ENCODE data around the gene PLXNA1. TPM values are rescaled to one million over a fixed set of nuclear protein-coding genes. Genes with fewer than 3 reads are reported as not detected.

The PLXNA1 gene
- total RNA-seq, 3 donors from 2014 or later = 11.8 to 19.3 (median 12.7) TPM

DNA sequence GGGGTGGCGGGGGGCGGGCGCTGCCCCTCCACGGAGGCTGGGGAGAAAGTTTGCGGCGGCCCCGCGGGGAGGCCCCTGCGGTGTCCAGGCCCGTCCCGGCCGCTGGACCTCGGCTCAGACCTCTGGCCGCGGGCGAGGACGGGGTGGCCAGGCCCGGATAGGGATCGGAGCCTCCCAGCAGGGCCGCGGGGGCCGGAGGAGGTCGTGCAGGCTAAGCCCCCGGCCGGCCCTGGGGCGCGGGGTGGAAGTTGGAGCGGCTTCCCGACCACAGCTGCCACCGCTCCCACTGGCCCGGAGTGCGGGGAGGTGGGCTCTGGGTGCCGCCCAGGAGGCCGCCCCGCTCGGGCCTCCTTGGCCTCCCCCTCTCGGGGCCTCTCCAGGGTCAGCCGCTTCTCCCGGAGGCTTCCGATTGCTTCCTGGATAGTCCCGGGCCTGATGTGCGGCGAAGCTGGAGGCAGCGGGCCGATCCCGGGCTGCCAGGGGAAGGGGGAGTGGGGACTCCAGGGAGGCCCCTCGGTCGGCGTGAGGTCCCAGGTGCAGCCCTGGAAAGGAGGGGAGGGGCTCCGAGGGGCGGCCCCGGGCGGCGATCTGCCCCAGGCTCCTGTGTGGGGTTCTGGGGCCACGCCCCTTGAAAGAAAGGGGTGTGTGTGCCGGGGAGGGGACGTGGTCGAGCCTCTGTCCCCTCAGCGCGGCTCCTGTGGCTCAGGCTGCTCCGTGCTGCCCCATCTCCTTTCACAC, 907 bp downstream of the PLXNA1 start:
- H3K36me3 ChIP-seq (ENCODE audit: low read depth) = no peaks in the 10 kb centered on the region
- peak; percentile 6 for ATAC-seq

DNA sequence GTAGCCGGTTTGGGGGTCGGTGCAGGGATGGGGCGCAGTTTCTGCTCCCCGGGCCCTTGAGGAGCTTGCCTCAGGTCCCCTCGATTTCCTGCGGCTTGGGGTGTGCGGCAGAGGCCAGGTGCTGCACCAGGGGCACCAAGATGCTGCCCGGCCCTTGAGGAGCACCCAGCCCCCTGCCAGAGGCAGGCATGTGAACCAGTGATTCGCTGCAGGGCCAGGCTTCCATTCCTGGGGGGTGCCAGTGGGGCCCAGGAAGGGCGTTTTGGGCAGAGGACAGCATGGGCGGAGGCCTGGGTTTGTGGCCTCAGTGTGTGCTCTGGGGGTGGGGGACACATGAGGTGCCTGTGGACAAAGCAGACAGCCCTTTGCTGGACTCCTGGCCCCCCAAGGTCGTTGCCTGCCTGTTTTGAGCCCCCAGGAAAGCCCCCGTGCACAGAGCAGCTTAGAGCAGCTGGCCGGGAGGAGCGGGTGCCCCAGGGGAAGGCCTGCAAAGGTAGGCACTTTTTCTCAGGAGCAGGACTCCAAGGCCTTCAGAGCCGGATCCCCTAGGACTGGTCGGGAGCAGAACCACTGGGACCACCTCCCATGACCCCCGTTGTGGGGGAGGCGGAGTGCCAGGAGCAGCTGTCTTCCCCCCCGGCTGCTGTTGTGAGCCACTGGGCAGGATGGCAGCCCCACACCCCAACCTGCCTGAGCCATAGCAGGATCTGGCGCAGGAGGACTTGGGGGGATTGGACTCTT, 1.6 kb downstream of the PLXNA1 start:
- Histone ChIP-seq H3K9me3 (no peaks in the 10 kb centered on the region), H3K4me3 (no peak overlapping the region), H3K36me3 (ENCODE audit: low read depth) (no peaks in the 10 kb centered on the region), H3K4me1 (ENCODE audit: low read depth) (peaks cover 7% of the 10 kb centered on the region)
- DNase-seq (no peak), ATAC-seq (no peak)
- TF ChIP-seq, protein P1, sequence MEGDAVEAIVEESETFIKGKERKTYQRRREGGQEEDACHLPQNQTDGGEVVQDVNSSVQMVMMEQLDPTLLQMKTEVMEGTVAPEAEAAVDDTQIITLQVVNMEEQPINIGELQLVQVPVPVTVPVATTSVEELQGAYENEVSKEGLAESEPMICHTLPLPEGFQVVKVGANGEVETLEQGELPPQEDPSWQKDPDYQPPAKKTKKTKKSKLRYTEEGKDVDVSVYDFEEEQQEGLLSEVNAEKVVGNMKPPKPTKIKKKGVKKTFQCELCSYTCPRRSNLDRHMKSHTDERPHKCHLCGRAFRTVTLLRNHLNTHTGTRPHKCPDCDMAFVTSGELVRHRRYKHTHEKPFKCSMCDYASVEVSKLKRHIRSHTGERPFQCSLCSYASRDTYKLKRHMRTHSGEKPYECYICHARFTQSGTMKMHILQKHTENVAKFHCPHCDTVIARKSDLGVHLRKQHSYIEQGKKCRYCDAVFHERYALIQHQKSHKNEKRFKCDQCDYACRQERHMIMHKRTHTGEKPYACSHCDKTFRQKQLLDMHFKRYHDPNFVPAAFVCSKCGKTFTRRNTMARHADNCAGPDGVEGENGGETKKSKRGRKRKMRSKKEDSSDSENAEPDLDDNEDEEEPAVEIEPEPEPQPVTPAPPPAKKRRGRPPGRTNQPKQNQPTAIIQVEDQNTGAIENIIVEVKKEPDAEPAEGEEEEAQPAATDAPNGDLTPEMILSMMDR (IDR thresholded peaks at IDR 0.05) = no peak
- intact Hi-C loops (cut with DNase I, micrococcal nuclease) = no loop called here

More for the DNA sequence above, 907 bp downstream of the PLXNA1 start:
- DNase-seq = peak in 1 of 3 donors; percentile 60
- peaks cover 7% of the 10 kb centered on the region for H3K4me1 ChIP-seq (ENCODE audit: low read depth)
- H3K9me3 ChIP-seq = no peaks in the 10 kb centered on the region
- peak overlapping the region; percentile 34 for H3K4me3 ChIP-seq
- TF ChIP-seq, protein P1 (IDR thresholded peaks at IDR 0.05) = no peak
- intact Hi-C loops (cut with DNase I, micrococcal nuclease) = no loop called here

DNA sequence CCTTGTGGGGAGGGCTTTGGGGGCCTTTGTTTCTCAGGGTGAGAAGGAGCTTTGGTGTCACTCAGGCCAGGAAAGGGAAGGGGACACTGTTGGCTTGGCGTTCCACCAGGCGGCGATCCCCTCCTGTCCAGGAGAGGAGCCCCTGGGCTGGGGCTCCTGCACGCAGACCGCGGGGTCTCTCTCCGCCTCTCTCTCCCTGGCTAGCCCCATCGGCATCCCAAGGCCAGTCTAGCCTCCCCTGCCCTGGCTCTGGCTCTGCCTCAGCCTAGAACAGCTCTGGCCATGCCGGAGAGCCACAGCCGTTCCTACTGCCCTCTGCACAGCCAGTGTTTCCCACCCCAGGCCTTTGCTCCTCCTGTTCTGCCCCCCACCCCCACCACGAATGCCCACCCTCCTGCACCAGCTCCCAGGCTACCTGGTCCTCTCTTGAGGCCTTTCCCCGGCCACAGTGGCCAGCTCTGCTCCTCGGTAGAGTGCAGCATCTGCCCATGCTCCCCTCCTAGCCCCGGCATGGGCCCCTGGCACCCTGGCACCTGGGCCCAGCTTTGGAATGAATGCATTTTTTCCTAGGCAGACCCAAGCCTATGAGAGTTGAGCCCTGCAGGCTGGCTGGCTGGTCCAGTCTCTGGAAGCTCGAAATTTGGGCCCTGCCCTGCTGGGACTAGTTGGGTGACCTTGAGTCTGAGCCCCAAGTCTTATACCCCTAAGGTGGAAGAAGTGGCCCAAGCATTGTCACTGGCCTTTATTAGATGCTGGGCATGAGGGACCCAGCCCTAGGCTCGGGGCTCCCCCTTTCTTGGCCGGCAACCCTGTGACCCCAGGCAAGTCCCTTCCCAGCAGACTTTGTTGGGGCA, 2.4 kb downstream of the PLXNA1 start:
- intact Hi-C loops (cut with DNase I, micrococcal nuclease) = no loop called here
- H3K4me3 ChIP-seq = no peak overlapping the region
- H3K9me3 ChIP-seq = no peaks in the 10 kb centered on the region
- DNase-seq (no peak), ATAC-seq (no peak)
- TF ChIP-seq, protein P1 (IDR thresholded peaks at IDR 0.05) = no peak
- H3K36me3 ChIP-seq (ENCODE audit: low read depth) = no peaks in the 10 kb centered on the region
- peaks cover 7% of the 10 kb centered on the region for H3K4me1 ChIP-seq (ENCODE audit: low read depth)

DNA sequence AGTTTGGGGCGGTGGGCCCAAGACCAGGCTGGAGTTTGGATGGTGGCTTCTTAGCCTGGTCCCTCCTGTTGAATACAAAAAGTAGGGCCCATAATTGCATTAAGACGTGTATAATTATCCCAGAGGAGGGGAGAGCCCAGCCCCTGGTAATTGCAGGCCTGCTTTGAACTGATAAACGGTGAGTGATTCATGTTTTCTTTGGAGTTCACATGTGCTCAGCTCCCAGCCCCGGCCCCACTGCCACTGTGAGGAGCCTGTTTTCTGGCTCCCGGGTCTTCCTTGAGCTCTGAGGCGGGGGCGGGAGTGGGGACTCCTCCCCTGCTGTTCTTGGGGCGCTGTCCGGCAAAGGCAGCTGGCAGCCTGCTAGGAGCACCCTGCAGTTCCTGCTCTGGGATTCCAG, 3.1 kb downstream of the PLXNA1 start:
- no peak for DNase-seq
- no peak for ATAC-seq

DNA sequence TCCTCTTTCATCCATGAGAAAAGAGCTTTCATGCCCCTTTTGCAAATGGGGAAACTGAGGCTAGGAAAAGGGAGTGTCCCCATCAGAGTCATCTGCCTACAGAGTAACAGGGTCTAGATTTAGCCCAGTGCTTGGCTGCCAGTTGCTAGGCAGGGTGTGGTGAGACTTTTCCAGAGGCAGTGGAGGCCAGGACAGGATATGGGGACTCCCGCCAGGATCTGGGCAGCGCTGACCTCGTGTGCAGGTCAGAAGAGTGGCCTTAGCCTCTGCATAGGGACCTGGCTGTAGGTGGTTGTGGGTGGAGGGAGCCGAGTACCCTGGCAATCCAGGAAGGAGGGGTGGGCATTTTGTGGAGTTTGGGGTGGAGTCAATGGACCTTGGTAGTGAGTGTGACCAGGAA, 4.2 kb downstream of the PLXNA1 start:
- intact Hi-C loops (cut with DNase I, micrococcal nuclease) = no loop called here
- no peak for ATAC-seq
- DNase-seq = no peak

More for the DNA sequence above, 3.1 kb downstream of the PLXNA1 start:
- Histone ChIP-seq H3K4me3 (no peak overlapping the region), H3K36me3 (ENCODE audit: low read depth) (no peaks in the 10 kb centered on the region), H3K4me1 (ENCODE audit: low read depth) (peaks cover 7% of the 10 kb centered on the region), H3K9me3 (no peaks in the 10 kb centered on the region)
- TF ChIP-seq, protein P1 (IDR thresholded peaks at IDR 0.05) = no peak
- intact Hi-C loops (cut with DNase I, micrococcal nuclease) = no loop called here

More for the DNA sequence above, 4.2 kb downstream of the PLXNA1 start:
- Histone ChIP-seq H3K4me1 (ENCODE audit: low read depth) (peaks cover 7% of the 10 kb centered on the region), H3K36me3 (ENCODE audit: low read depth) (no peaks in the 10 kb centered on the region), H3K9me3 (no peaks in the 10 kb centered on the region), H3K4me3 (no peak overlapping the region)
- TF ChIP-seq, protein P1 (IDR thresholded peaks at IDR 0.05) = no peak
